ENCODE results near the gene NAA10.

DNA sequence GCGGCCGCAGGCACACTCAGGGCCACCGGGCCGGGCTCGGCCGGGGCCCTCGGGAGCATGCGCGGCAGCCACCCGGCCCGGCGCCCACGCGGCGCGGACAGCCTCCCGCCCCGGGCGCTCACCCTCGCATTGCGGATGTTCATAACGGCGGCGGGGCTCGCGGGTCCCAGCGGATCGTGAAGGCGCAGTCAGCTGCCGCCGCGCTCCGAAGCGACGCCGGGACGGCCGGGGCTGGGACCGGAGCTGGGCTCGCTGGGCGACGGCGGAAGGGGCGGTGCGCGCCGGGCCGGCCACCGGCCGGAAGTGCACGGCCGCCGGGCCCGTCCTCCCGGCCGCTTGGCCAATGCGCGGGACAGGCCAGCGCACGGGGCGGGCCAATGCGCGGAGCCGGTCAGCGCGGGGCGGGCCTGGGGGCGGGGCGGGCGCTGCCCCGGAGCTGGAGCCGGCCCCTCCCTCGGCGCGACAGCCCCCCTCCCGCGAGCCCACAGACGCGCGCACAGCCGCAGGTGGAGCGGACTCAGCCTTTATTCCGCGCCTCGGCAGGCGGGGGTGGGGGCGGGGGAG, at the start of gene NAA10:
- no peak for TF ChIP-seq POLR2A (IDR thresholded peaks at IDR 0.05)
- TF ChIP-seq CTCF (IDR thresholded peaks at IDR 0.05), result no peak
